AG04450 (cell line): ENCODE results near the gene WNT3. TPM values are rescaled to one million over a fixed set of nuclear protein-coding genes. Genes with fewer than 3 reads are reported as not detected.

Experiments used
- CTCF ChIA-PET: fragments of 300-600, 350-600 bp; formaldehyde crosslinking; extraction: SDS; loops from one replicate; lab custom pipeline; 2022; ENCODE audit warnings: antibody characterized with exemption, inconsistent platforms; lab: Charles Lee
- POLR2A ChIA-PET: fragments of 350-600 bp; formaldehyde crosslinking; extraction: SDS; loops from one replicate; lab custom pipeline; 2021; ENCODE audit warnings: antibody characterized with exemption, inconsistent platforms; lab: Yijun Ruan, JAX
- DNase-seq: peaks from one replicate; pipeline ENCODE4 v3.0.0-alpha.2; 2011; ENCODE audit warnings: low read depth, low spot score
- H3K27ac ChIP-seq: one replicate; pipeline ENCODE4 v1.5.1; 2012; ENCODE audit warnings: low read depth, low read length, control low read depth
- H3K27me3 ChIP-seq: one replicate; pipeline ENCODE4 v1.6.0; 2012; ENCODE audit warnings: low read length; ENCODE audit not compliant: control insufficient read depth, insufficient read depth
- H3K4me3 ChIP-seq: 2 replicates; pipeline ENCODE4 v1.5.1; 2011; ENCODE audit warnings: mild to moderate bottlenecking, low read depth, low read length, control low read depth
- H3K9me3 ChIP-seq: 2 replicates; pipeline ENCODE4 v1.5.1; 2012; ENCODE audit warnings: low read length; ENCODE audit not compliant: control insufficient read depth, insufficient read depth
- CTCF ChIP-seq: IDR thresholded peaks from 2 replicates; pipeline ENCODE4 v1.5.1; 2011; ENCODE audit warnings: low read depth, low read length, control low read depth, inconsistent platforms
- polyA plus RNA-seq: library from polyadenylated mRNA; depleted of rRNA; stranded (reverse); fragments of >200 nt; gene quantifications from 2 replicates; pipeline ENCODE4 v1.2.3, GENCODE V29; 2011

Gene WNT3
- polyA plus RNA-seq, 1 experiment = 1.4 TPM

DNA sequence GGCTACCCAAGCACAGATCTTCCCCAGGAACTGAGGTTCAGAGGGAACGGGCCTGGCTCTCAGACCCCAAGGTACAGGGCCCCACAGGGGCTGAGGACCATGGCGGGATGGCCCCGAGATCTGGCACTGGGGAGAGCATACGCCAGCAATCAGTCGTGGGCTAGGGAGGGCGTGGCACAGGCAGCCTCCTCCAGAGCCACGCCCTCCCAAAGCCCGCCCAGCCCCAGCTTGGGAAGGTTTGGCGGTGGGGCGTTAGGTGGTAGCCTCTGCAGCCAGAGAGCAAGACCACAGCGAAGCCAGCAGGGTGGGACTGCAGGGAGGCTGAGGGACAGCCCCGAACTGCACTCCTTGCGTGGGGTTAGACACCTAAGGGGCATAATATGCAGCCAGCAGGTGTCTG is 44.5 kb upstream of the WNT3 start:
- Histone ChIP-seq H3K4me3 (no peak overlapping the region), H3K27me3 (peaks cover 20% of the 10 kb centered on the region), H3K27ac (no peak overlapping the region), H3K9me3 (no peaks in the 10 kb centered on the region; the same call in 1 of the 2 replicates)
- ChIA-PET POLR2A (no interaction called here), CTCF (no interaction called here)
- no peak for DNase-seq
- TF ChIP-seq CTCF = no peak

GRCh38 chr17:46859996-46860395 is 41.5 kb upstream of the WNT3 start:
- no peak overlapping the region for H3K4me3 ChIP-seq
- no peak for TF ChIP-seq CTCF
- peaks cover 19% of the 10 kb centered on the region for H3K27me3 ChIP-seq
- H3K9me3 ChIP-seq = no peaks in the 10 kb centered on the region; the same call in 1 of the 2 replicates
- no peak overlapping the region for H3K27ac ChIP-seq
- no peak for DNase-seq
- POLR2A ChIA-PET = no interaction called here
- CTCF ChIA-PET = no interaction called here

DNA sequence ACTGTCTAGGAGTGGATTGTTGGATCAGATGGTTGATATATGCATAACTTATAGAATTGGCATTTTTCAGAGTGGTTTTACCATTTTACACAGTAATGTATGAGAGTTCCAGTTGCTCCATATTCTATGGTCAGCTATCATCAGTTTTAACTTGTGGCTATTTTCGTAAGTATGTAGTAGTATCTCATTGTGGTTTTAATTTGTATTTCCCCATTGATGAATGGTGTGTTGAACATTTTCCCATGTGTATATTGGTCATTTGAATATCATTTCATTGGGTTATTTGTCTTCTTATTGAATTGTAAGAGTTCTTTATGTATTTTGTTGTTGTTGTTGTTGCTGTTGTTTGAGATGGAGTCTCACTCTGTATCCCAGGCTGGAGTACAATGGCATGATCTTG is 39.1 kb upstream of the WNT3 start:
- no peak overlapping the region for H3K27ac ChIP-seq
- H3K9me3 ChIP-seq = no peaks in the 10 kb centered on the region
- peaks cover 16% of the 10 kb centered on the region for H3K27me3 ChIP-seq
- H3K4me3 ChIP-seq = no peak overlapping the region
- ChIA-PET CTCF (interaction anchor here (0.6 kb wide), 1 partner anchor 1473 kb away, joined by 6 read pairs; no protein-coding TSS in a partner anchor), POLR2A (no interaction called here)
- TF ChIP-seq CTCF = no peak
- DNase-seq = no peak

- POLR2A ChIA-PET = no interaction called here
- Histone ChIP-seq H3K4me3 (no peak overlapping the region), H3K9me3 (peaks cover 6% of the 10 kb centered on the region; the same call in 1 of the 2 replicates), H3K27me3 (peaks cover 37% of the 10 kb centered on the region), H3K27ac (no peak overlapping the region)
- DNase-seq = no peak
- CTCF ChIA-PET = no interaction called here
- TF ChIP-seq CTCF = no peak
Observed at GRCh38 chr17:46854948-46855347, 36.5 kb upstream of the WNT3 start.

- no peak for TF ChIP-seq CTCF
- H3K27ac ChIP-seq = no peak overlapping the region
- peaks cover 6% of the 10 kb centered on the region; the same call in 1 of the 2 replicates for H3K9me3 ChIP-seq
- H3K4me3 ChIP-seq = no peak overlapping the region
- ChIA-PET POLR2A (no interaction called here), CTCF (interaction anchor here (1.4 to 1.7 kb wide), 2 partner anchors 12 to 13 kb away, joined by 5 to 6 read pairs; no protein-coding TSS in a partner anchor)
- no peak for DNase-seq
- H3K27me3 ChIP-seq = peaks cover 42% of the 10 kb centered on the region
Observed at GRCh38 chr17:46854515-46854914, 36.0 kb upstream of the WNT3 start.
